Lung (tissue), 12 donors: ENCODE results near the gene TCIRG1. TPM values are rescaled to one million over a fixed set of nuclear protein-coding genes. Genes with fewer than 3 reads are reported as not detected.

Experiments
- ATAC-seq: fragments of 200-7000 bp; cut with Tn5 transposase; one replicate; pipeline ENCODE4 v1.9.1; 2020; ENCODE audit warnings: moderate number of reproducible peaks; ENCODE audit not compliant: insufficient read depth, low FRiP score
- DNase-seq, 3 donors: peaks; one replicate each; pipeline ENCODE4 v3.0.0-alpha.2; 2013 to 2017
- H3K27ac ChIP-seq, 2 donors: one replicate each; pipeline ENCODE4 v1.5.1; 2013; ENCODE audit warnings: mild to moderate bottlenecking in 2 of 2, moderate library complexity in 2 of 2, control low read depth in 1 of 2, inconsistent platforms in 1 of 2, low read depth in 1 of 2, low read length in 1 of 2
- H3K27me3 ChIP-seq, 3 donors: one replicate each; pipeline ENCODE4 v1.5.1; 2013; ENCODE audit warnings: low read length in 2 of 3; ENCODE audit not compliant: control insufficient read depth in 3 of 3, insufficient read depth in 3 of 3
- H3K36me3 ChIP-seq, 4 donors: one replicate each; pipeline ENCODE4 v1.5.1; 2013; ENCODE audit warnings: low read length in 4 of 4, mild to moderate bottlenecking in 1 of 4, moderate library complexity in 1 of 4; ENCODE audit not compliant: control insufficient read depth in 4 of 4, insufficient read depth in 4 of 4
- H3K4me1 ChIP-seq, 5 donors: one replicate each; pipeline ENCODE4 v1.5.1; 2013; ENCODE audit warnings: low read length in 5 of 5, mild to moderate bottlenecking in 2 of 5, moderate library complexity in 1 of 5; ENCODE audit not compliant: control insufficient read depth in 5 of 5, insufficient read depth in 5 of 5
- H3K4me3 ChIP-seq: one replicate; pipeline ENCODE4 v1.5.1; 2013; ENCODE audit warnings: mild to moderate bottlenecking, control low read depth, moderate library complexity
- H3K9ac ChIP-seq, 2 donors: one replicate each; pipeline ENCODE4 v1.5.1; 2013; ENCODE audit warnings: low read length in 2 of 2, control low read depth in 1 of 2; ENCODE audit not compliant: insufficient read depth in 1 of 2
- H3K9me3 ChIP-seq, 4 donors: one replicate each; pipeline ENCODE4 v1.5.1; 2013; ENCODE audit warnings: low read length in 3 of 4, mild to moderate bottlenecking in 1 of 4, moderate library complexity in 1 of 4; ENCODE audit not compliant: control insufficient read depth in 4 of 4, insufficient read depth in 3 of 4
- WGBS, 2 donors: extraction: QIAGEN DNeasy Blood & Tissue Kit; methylation state at CpG; one replicate each; pipeline ENCODE4 v1.1.7; 2013; 5-methylcytosine and 5-hydroxymethylcytosine counted together
- polyA plus RNA-seq, 2 donors: library from polyadenylated mRNA; stranded (reverse); fragments of 200-250 nt; gene quantifications; one replicate each; pipeline ENCODE4 v1.2.1, GENCODE V29; 2013
- total RNA-seq, 2 donors: library from RNA; depleted of rRNA in 1 of 2; stranded (reverse); fragments of >200 nt in 1 of 2; gene quantifications; one replicate each; pipeline ENCODE4 v1.2.1, GENCODE V29; 2014 to 2021
- TF ChIP-seq, protein P1 (sequence below): IDR thresholded peaks from 2 replicates; pipeline ENCODE4 v1.5.1; 2012; ENCODE audit warnings: mild to moderate bottlenecking; ENCODE audit errors: control extremely low read depth, extremely low read depth
- donor health status: control.
- donor health status: control.
- donor health status: Bipolar disorder and iron deficiency.
- donor health status: healthy.
- donor health status: DM: yes; HTN: yes; CAD: no.

TCIRG1 gene
- total and polyA plus RNA-seq, 4 donors = 70.2 to 438 (median 283) TPM

DNA sequence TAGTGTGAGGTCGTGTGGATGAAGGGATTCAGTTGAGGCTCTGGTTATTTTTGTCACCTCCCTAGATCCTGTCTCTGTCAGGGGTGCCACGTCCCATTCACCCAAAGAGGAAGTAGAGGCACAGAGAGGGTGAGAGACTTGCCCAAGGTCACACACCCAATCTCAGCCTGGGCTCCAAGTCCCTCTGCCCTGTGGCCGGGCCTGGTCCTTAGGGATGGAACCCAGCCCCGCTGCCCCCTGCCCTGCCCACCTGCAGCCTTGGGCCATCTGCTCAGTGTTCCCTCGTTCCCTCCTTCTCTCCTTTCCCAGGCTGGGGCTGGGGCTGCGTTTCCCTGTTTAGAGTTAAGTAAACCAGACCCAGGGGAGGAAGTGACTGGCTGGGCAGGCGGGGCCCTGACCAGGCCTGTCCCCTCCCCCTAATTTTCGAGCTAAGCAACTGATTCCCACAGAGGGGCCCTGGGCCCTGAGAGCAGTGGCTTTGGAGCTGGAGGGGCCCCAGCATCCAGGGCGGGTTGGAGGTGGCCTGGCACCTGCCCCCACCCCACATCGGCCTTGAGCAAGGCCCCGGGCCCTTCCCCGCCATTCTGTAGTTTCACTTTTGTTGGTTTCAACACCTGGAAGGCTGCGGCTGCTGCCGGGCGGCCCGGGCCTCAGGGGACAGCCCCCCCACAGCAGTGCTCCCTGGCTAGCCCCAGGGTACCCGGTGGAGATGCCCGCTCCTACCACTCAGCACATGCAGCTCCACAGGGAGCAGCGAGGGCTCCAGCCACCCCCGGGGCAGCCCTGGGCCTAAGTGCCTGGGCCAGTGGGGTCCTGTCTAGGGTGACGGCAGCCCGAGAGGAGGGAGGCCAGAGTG is 1.5 kb downstream of the TCIRG1 start:
- Histone ChIP-seq H3K27ac (peak overlapping the region in 1 of 2 donors; percentile 95), H3K9me3 (no peaks in the 10 kb centered on the region), H3K4me3 (peak overlapping the region; percentile 45), H3K36me3 (peaks cover 0 to 36% (median 2%) of the 10 kb centered on the region in 4 donors), H3K9ac (peak overlapping the region; percentile 49), H3K4me1 (peaks cover 0 to 29% (median 18%) of the 10 kb centered on the region in 5 donors), H3K27me3 (no peaks in the 10 kb centered on the region)
- TF ChIP-seq, protein P1, sequence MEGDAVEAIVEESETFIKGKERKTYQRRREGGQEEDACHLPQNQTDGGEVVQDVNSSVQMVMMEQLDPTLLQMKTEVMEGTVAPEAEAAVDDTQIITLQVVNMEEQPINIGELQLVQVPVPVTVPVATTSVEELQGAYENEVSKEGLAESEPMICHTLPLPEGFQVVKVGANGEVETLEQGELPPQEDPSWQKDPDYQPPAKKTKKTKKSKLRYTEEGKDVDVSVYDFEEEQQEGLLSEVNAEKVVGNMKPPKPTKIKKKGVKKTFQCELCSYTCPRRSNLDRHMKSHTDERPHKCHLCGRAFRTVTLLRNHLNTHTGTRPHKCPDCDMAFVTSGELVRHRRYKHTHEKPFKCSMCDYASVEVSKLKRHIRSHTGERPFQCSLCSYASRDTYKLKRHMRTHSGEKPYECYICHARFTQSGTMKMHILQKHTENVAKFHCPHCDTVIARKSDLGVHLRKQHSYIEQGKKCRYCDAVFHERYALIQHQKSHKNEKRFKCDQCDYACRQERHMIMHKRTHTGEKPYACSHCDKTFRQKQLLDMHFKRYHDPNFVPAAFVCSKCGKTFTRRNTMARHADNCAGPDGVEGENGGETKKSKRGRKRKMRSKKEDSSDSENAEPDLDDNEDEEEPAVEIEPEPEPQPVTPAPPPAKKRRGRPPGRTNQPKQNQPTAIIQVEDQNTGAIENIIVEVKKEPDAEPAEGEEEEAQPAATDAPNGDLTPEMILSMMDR = no peak
- ATAC-seq (peak; percentile 42), DNase-seq (peak; percentile 70 to 81 (median 72))
- 4% methylated on average over 21 to 22 of the region's 22 CpGs for WGBS, 2 donors

DNA sequence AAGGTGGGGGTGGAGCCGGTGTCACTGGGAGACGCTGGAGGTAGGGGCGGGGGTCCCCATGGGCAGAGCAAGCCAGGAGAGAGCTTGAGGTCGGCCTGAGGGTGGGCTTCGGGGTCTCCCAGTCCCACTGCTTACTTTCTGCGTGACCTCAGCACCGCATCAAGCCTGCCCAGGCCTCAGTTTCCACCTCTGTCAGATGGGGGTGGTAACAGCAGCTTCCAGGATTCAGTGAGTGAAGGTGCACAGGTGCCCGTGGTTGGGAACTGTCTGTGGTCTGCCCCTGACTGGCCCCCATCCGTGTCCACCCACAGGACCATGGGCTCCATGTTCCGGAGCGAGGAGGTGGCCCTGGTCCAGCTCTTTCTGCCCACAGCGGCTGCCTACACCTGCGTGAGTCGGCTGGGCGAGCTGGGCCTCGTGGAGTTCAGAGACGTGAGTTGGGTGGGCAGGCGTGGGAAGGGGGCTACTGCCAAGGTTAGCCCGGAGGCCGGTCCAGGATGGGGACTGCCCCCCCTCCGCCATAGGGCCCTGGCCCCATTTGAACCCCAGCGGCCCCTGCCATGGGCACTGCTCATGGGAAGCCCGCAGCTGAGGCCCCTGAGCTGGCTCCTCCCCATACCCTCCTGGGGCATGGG is 2.2 kb downstream of the TCIRG1 start:
- 77 to 82% methylated on average over 22 to 23 of the region's 23 CpGs for WGBS, 2 donors
- TF ChIP-seq, protein P1 = no peak
- H3K27me3 ChIP-seq = no peaks in the 10 kb centered on the region
- H3K4me1 ChIP-seq = peaks cover 0 to 27% (median 18%) of the 10 kb centered on the region in 5 donors
- DNase-seq (no peak), ATAC-seq (no peak)
- H3K27ac ChIP-seq = peak overlapping the region in 1 of 2 donors; percentile 95
- no peaks in the 10 kb centered on the region for H3K9me3 ChIP-seq
- peak overlapping the region; percentile 45 for H3K4me3 ChIP-seq
- no peak overlapping the region for H3K9ac ChIP-seq
- H3K36me3 ChIP-seq = peaks cover 0 to 38% (median 2%) of the 10 kb centered on the region in 4 donors

DNA sequence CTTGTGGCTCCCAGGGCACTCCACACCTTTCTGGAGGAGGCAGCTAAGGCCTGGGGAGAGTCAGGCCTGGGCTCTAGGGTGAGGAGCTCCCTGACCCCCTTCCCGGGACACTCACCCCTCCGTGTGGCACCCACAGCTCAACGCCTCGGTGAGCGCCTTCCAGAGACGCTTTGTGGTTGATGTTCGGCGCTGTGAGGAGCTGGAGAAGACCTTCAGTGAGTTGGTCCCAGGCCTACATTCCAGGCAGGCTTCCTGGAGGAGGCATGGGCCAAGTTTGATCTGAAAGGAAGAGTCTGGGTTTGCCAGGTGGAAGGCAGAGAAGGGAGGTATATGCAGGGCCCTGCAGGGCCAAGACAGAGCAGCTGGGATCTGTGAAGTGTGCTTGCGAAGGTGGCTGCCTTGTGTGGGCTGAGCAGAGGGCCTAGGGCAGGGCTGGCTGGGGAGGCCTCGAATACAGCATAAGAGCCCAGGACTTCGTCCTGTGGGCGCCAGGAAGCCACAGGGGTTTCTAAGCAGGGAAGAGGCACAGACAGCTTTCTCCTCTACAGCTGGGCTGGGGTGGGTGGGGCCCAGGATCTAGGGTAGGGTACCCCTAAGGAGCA is 2.9 kb downstream of the TCIRG1 start:
- Histone ChIP-seq H3K27ac (no peak overlapping the region), H3K4me3 (no peak overlapping the region), H3K36me3 (peaks cover 0 to 40% (median 2%) of the 10 kb centered on the region in 4 donors), H3K9ac (no peak overlapping the region), H3K4me1 (peaks cover 0 to 27% (median 18%) of the 10 kb centered on the region in 5 donors), H3K9me3 (no peaks in the 10 kb centered on the region), H3K27me3 (no peaks in the 10 kb centered on the region)
- DNase-seq = no peak
- WGBS, 2 donors = 83 to 84% methylated on average over 12 of the region's 12 CpGs
- TF ChIP-seq, protein P1 = no peak
- ATAC-seq = no peak
